GM19372 (cell line): ENCODE data around the gene GNG2.

Source experiments
- ATAC-seq: cut with Tn5 transposase; IDR thresholded peaks from one replicate; pipeline ENCODE4 v1.9.1; 2021; ENCODE audit warnings: mild to moderate bottlenecking, low read depth, moderate library complexity; ENCODE audit not compliant: unreplicated experiment

Gene GNG2

DNA sequence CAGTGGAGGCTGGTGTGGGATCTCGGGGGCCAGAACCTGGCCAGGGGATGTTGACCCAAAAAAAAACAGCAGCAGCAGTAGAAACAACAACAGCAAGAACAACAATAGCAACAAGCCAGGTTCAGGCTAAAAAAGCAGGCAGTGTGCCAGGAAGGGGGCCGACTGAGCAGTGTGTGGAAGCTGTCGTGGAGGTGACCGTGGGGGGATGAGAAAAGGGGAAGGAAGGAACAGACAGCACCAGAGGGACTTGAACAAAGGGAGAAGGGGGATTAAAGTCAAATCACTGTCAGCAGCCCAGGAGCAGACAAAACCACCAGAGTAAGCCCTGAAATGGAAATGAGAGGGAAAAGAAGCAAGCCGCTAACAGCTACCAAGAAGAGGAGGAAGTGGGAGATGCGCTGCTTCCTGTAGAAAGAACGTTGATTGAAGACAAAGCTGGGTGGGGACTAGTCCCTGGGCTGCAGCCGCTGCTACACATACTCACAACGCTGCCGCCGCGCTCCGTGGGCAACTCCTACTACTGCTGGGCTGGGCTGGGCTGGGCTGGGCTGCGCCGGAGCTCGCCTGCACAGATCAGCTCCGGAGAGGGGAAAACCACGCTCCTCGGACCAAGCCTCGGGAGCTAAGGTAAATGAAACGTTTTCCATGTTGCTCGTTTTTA, at the start of gene GNG2:
GNG2 (plus strand) TSS at position 449 of the 661 bp plus-strand sequence. CDS start 90,067 bp downstream, outside the sequence.
- ATAC-seq, result peak; percentile 88

DNA sequence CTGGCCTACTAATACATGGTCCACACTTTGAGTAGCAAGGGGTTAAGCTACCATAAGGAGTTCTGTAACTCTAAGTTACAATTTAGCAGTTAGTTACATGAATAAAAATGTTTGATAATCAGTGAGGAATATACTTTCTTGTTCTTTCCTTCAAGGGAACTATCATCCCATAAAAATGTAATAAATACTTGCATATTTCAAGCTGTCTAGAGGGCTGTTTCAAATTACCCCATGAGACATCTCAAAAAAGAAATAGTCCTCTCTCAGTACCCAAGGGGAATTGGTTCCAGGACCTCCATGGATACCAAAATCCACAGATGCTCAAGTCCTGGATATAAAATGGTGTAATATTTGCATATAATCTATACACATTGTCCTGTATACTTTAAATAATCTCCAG, 48.7 kb upstream of the GNG2 start:
- no peak for ATAC-seq

DNA sequence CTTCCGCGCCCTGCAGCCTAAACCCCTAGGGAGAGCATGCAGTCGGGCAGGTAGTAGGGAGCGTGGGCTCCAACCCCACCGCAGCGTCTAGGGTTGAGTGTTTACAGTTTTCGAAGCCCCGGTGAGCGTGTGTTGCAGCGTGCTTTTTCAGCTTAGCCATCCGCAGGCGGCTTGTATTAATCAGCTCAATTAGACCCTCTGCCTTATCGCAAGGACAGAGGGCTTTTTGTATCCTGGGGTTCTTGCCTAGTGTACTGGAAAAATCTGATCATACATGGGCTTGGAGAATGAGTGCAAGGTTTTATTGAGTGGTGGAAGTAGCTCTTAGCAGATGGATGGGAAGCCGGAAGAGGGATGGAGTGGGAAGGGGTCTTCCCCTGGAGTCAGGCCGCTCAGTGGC, 44.4 kb upstream of the GNG2 start:
- ATAC-seq, result no peak

DNA sequence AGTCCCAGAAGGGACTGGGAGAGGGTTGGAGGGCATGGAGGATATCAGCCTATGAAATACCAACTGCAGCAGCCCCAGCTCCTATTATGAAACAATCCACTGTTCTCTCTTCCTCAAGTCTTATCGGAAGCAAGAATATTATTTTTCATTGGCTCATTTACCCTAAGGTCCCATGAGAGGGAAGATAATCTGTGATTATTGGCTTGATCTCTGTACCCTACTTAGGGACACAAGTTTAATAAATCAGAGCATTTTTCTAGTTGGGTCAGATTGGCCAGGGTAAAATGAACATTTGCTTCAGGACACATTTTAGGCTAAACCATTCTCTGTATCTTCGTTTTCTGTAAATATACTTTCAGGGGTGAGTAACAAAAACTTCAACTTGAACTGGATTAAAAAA, 43.1 kb upstream of the GNG2 start:
- ATAC-seq, result no peak

DNA sequence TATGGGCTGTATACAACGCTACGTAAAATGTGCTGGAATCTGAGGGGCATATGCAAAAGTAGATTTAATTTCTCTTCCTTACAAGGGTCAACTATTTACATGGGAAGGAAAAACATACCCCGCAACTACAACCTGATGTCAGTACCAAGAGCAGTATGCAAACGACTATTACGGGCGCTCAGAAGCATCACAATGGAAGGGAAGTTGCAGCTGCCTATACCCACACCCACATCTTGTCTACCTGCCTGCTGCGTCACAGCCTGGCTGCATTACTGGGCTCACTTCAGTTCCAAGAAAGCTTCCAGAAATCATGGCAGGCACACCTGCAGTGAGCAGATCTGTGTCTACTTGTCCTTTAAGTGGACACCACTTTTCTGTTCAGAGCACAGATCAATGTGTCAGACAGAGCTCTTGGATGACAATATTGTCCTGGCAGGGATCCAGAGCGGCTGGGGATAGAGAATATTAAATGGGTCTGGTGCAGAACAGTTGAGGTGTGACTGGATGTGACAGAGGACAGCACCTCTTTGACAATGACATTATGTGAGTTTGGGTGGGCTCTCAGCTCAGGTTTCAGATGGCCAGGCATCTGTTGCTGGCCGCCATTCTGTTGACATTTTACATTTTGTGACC, 41.5 kb upstream of the GNG2 start:
- no peak for ATAC-seq

DNA sequence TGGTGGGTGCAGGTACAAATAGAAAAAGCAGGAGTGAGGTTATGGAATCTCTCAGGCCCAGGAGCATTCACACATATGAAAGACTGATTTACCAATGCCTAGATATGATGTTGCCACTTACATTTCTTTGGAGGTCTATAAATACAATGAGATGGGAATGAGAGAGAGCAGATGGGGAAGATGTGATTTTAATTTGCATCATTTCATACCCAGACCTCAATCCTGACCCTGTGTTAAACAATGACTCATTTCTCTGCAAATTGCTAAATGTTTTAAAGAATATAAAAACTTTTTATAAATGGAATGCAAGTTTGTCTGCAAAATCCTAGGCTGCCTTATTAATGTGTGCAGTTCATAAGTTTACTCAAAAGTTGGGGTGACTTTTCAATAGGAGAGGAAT, 38.6 kb upstream of the GNG2 start:
- no peak for ATAC-seq

DNA sequence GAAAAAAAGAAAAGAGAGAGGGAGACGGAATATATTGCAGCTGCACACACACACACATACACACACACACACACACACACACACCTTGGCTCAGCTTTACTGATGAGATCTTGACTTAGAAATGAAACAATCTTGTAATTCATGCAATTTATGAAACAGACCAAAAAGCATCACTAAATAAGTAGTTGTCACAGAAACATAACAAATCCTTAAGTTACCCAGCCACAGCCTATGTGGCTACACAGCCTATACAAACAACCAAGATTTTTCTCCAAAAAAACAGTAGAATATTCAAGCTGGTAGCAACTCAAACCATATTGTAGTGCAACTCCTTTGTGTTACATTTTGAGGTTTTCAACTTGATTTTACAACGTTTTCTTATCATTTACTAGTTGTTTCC, 37.9 kb upstream of the GNG2 start:
- ATAC-seq, result no peak

DNA sequence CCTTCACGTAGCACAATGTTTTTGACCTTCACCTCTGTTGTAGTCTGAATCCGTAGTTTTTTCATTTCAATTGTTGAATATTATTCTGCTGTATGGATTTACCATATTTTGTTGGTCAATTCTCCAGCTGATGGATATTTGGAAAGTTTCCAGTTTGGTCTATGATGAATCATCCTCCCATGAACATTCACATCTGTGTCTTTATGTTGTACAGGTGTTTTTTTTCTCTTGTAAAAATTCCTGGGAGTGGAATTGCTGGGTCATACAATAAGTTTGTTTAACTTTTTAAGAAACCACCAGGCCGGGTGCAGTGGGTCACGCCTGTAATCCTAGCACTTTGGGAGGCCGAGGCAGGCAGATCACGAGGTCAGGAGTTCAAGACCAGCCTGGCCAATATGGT, 36.7 kb upstream of the GNG2 start:
- ATAC-seq, result no peak

DNA sequence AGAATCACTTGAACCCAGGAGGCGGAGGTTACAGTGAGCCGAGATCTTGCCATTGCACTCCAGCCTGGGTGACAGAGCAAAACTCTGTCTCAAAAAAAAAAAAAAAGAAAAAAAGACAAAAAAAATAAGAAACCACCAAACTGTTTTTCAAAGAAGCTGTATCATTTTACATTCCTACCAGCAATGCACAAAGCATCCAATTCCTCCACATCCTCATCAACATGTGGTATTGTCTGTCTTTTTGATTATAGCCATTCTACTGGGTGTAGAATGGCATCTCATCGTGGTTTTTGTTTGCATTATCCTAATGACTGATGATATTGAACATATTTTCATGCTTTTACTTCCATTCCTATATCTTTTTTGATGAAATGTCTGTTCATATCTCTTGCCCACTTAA, 36.2 kb upstream of the GNG2 start:
- ATAC-seq, result no peak

DNA sequence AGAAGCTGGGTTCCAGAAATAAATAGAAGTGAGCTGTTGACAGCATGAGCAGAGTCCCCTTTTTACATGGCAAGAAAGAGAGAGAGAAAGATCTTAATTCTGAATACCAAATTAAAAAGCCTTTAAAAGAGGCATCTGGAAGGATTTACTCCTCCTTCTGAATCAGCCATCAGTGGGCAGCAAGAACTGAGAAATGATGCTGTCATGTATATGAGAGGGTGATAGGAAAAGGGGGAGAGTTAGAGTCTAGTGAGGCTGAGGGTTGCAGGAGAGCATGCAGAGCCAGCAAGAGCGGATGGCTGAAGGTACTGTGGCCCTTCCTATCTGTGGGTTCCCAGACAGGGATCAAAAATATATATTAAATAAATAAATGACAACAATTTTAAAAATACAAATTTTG, 34.5 kb upstream of the GNG2 start:
- no peak for ATAC-seq

DNA sequence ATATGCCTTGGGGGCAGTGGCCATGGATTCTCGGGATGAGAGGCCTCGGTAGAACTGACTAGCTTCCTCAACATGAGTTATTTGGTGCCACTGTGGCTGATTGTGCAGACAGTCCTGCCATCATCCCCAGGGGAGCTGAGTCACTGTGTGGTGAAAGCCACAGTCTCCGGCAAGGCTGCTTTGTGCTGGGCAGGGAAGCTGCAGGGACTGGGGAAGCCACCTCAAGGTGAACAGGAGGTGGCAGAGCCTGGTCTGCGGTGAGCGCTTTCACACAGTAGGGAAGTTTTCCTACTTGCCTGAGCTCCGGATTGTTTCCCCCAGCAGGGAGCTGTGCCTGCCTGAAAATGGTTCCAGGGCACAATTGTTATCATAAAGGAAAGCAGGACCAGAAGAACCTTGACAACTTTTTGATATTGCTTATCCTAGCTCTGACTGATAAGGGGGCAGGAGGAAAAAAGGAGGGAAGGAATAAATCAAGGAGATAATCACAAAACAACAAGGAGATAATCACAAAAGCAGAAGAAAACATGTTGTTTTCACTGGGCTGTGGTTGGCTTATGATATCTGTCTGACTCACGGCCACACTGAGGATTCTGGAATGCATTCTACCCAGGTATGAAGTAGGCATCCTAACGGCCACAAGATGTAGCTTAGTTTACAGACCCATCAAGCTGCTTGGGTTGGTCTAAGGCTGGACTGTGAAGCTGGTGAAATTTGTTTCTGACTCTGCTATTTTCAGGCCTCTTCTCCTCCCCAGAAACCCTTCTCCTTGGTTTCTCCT, 32.2 kb upstream of the GNG2 start:
- peak; percentile 57 for ATAC-seq

DNA sequence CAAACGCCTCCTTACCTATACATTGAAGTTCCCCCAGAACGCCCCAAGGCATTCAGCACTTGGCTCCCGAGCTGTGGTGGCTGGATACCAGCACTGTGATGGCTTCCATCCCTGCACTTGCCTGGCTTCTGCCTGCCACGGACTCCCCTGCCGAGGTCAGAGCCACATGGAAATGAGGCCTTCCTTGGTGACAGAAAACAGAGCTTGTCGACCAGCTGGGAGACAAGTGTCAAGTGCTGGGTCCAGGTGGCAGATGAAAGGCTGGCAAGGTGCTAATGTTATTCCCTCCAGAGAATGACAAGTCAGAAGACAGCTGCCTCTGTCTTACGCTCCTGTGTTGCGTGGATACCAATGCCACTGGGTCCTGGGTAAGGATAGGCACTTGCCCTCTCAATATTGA, 26.2 kb upstream of the GNG2 start:
- ATAC-seq, result no peak

DNA sequence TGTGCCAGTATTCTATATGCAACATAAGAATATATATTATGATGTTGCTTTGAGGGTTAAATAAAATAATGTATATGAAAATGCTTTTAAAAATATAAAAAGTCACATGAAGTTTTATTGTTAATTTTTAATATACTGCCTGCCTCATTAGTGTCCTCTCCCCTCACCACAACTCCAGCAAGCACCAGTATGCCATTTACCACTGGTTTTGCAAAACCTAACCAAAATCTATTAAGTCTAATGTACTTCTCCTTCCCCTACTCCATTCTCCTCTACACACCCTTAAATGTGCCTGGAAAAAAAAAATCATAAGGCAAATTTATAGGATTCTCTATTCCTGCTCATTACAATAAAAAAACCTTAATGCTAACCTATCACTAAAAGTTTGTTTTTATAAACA, 24.0 kb upstream of the GNG2 start:
- no peak for ATAC-seq

DNA sequence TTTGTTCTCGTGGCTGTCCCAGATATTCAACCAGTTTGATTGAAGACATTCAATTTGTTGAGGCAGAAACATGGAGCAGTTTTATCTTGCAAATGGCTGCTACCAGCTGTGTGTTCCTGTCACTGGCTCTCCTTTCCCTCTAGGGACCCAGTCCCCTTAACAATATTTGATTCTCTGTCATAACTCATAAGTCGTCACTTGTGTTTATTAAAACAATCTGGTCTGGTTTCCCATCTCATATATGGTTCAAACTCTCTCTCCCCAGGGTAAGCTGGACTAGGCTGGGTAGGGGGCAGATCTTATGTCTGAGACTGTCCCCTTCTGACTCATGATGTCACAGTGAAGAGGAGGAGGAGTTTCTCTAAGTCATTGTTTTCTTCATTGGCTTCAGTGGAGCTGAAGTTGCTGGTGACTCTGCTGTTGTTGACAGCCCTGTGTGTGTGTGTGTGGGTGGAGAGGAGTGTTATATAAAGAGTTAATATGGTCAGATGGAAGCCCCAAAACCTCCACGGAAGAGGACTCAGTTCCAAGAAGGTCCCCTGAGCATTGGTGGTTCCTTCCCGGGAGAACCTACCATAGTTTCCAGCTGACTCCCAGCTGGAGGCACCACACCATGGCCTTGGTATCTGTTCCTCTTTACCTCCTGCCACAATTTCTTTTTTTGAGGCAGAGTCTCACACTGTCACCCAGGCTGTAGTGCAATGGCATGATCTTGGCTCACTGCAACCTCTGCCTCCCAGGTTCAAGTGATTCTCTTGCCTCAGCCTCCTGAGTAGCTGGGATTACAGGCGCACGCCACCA, 16.1 kb upstream of the GNG2 start:
- ATAC-seq, result no peak

DNA sequence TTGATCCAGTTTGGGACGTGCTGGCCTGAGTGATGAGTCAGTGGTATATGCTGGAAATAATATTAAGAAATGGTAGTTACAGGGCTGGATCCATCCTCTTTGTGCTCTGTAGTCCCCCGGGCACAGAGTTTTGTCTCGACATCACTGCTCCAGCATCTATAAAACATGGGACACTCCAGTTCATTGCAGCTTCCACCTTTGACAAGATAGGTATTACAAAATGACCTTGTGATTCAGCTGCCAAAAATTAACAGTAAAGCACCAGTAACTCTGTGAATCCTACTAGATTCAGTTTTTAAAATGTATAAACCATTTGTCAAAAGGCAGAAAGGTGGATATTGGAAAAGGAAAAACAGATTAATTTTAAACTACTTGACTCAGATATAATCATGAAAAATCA, 14.6 kb upstream of the GNG2 start:
- no peak for ATAC-seq

DNA sequence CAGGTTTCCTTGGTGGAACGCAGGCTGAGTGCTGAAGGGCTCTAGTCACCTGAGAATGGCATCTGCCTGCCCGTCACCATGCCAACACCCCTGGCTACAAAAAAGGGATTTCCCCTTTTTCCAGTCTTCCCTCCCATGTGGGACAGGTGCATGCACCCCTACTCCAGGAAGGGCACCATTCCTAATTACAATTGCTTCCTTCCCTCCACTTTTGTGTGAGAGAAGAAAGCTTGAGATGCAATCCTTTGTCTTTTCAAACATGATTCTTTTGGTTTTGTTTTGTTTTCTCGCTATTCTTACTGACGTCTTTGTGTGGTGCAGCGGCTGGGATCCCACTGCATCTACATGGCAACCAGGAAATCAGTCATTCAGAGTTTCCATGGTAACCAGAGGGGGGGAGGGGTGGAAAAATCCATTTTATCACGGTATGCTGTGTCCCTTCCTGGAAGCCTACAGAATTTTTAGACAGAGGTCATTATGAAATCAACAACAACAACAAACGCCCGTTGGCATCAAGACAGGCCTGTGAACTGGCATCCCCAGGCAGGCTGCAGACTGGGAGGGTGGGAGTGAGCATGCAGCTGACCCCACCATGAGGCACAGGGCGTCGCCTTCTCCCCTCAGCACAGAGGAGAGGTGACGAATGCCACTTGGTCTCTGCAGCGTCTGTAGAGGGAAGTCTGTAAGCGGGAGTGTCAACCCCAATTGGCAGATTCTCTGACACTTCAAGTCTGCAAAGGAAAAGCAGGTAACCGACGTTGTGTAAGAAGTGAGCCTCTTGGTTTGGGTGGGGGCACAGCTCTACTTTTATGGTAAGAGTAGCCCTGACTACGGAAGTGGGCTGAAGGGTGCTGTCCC, 13.6 kb upstream of the GNG2 start:
- ATAC-seq, result peak; percentile 83

DNA sequence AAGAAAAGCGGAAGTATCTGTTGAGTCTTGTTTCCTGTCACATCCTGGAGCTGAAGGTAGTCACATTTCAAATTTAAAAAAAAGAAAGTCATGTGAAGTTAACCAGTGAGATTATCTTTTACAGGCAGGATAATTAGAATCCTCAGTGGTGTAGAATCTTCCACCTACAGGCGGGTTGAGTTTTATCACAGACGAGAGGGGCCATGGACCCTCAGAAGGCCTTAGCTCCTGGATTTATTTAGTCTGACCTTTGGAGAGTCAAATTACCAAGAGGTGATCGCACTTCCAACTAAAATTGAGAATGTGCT, 13.0 kb upstream of the GNG2 start:
- ATAC-seq, result no peak

DNA sequence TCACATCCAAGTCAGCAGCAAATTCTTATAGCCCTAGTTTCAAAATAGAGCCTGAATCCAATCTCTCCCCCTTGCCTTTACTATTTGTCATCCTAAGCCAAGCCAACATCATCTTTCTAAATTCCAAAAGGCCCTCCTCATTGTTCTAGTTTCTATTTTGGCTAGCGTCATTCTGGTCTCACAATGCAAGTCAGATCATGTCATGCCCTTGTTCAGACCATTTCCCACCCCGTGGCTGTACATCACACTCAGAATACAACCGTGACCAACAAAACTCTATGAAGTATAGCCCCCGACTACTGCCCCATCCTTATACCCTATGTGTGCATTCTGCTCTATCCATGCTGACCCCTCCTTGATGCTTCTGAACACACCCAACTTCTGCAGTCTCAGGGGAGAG, 12.3 kb upstream of the GNG2 start:
- no peak for ATAC-seq

DNA sequence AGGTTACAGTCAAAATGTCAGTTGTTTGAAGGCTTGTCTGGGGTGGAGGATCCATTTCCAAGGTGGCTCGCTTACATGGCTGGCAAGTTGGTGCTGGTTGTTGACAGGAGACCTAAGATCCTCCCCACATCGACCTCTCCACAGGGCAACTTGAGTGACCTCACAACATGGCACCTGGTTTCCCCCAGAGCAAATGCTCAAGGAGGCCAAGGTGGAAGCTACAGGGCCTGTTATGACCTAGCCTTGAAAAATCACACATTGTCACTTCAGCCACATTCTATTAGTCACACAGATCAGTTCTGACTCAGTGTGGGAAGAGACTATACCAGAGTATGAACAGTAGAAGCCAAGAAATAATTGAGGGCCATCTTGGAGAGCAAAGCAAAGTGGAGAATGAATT, 11.3 kb upstream of the GNG2 start:
- no peak for ATAC-seq

DNA sequence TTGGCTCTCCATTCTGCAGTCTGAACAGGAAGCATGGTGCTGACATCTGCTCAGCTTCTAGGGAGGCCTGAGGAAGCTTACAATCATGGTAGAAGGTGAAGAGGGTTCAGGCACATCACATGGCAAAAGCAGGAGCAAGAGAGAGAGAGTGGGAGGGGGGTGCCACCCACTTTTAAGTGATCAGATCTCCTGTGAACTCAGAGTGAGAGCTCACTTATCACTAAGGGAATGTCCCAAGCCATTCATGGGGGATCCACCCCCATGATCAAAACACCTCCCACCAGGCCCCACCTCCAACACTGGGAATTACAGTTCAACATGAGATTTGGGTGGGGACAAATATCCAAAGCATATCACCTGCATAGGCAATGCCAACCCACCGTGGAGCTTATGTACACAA, 9.8 kb upstream of the GNG2 start:
- ATAC-seq, result no peak
